CD8-positive, alpha-beta memory T cell (primary cell): ENCODE measurements around the gene CALR3. TPM values are rescaled to one million over a fixed set of nuclear protein-coding genes. Genes with fewer than 3 reads are reported as not detected.
A peak's percentile ranks its signal among the peaks of the same experiment; 100 is the strongest.
"Not testable (repeated sequence)": the region's sequence is repeated elsewhere in the genome, so short reads cannot be mapped to it uniquely, and the experiment has no call there.

Source experiments
- CTCF ChIA-PET: fragments of 350-600 bp; sonication (Branson Sonifier 250); formaldehyde crosslinking; loops from one replicate; lab custom pipeline; 2021; ENCODE audit warnings: antibody characterized with exemption; lab: Charles Lee
- POLR2A ChIA-PET: fragments of 350-600 bp; sonication (Branson Sonifier 250); formaldehyde crosslinking; loops from one replicate; lab custom pipeline; 2021; ENCODE audit warnings: antibody characterized with exemption; lab: Charles Lee
- DNase-seq, 5 donors: peaks; one replicate each; pipeline versions ENCODE4 v3.0.0 to v3.0.0-alpha.2; 2020 to 2022; ENCODE audit warnings: mixed read lengths in 1 of 5
- H3K27ac ChIP-seq: one replicate; pipeline ENCODE4 v1.7.0; 2013; ENCODE audit warnings: low read depth, mild to moderate bottlenecking, low read length, moderate library complexity
- H3K27me3 ChIP-seq: 2 replicates; pipeline ENCODE4 v1.7.0; 2013; ENCODE audit warnings: low read length, mild to moderate bottlenecking; ENCODE audit not compliant: insufficient read depth, poor library complexity, severe bottlenecking
- H3K36me3 ChIP-seq: 2 replicates; pipeline ENCODE4 v1.7.0; 2013; ENCODE audit warnings: mild to moderate bottlenecking, low read length, moderate library complexity; ENCODE audit not compliant: insufficient read depth
- H3K4me1 ChIP-seq: 2 replicates; pipeline ENCODE4 v1.7.0; 2013; ENCODE audit warnings: mild to moderate bottlenecking, low read length, moderate library complexity; ENCODE audit not compliant: insufficient read depth
- H3K4me3 ChIP-seq: 2 replicates; pipeline ENCODE4 v1.7.0; 2013; ENCODE audit warnings: mild to moderate bottlenecking, low read length
- H3K9me3 ChIP-seq: 2 replicates; pipeline ENCODE4 v1.7.0; 2013; ENCODE audit warnings: mild to moderate bottlenecking, low read length
- H3K27ac Mint-ChIP-seq, 8 donors: one replicate each; pipeline ENCODE4 v1.8.0; 2020 to 2021; ENCODE audit warnings: mixed read lengths in 8 of 8, mild to moderate bottlenecking in 6 of 8, inconsistent platforms in 3 of 8, moderate library complexity in 3 of 8
- H3K27me3 Mint-ChIP-seq, 2 donors: one replicate each; pipeline ENCODE4 v1.8.0; 2020 to 2021; ENCODE audit warnings: mixed read lengths in 2 of 2, mild to moderate bottlenecking in 1 of 2, moderate library complexity in 1 of 2
- H3K36me3 Mint-ChIP-seq, 3 donors: one replicate each; pipeline ENCODE4 v1.8.0; 2020 to 2021; ENCODE audit warnings: mixed read lengths in 3 of 3, inconsistent platforms in 1 of 3, mild to moderate bottlenecking in 1 of 3
- H3K4me1 Mint-ChIP-seq, 3 donors: one replicate each; pipeline ENCODE4 v1.8.0; 2020 to 2021; ENCODE audit warnings: mixed read lengths in 3 of 3, inconsistent platforms in 1 of 3, mild to moderate bottlenecking in 1 of 3
- H3K4me3 Mint-ChIP-seq, 7 donors: one replicate each; pipeline ENCODE4 v1.8.0; 2020 to 2021; ENCODE audit warnings: mixed read lengths in 7 of 7, mild to moderate bottlenecking in 6 of 7, moderate library complexity in 4 of 7, inconsistent platforms in 2 of 7
- H3K9me3 Mint-ChIP-seq, 5 donors: one replicate each; pipeline ENCODE4 v1.8.0; 2020 to 2022; ENCODE audit warnings: mixed read lengths in 5 of 5, mild to moderate bottlenecking in 3 of 5, moderate library complexity in 2 of 5, inconsistent platforms in 1 of 5
- polyA plus RNA-seq: library from polyadenylated mRNA; unstranded; fragments of 300-500 nt; fragmentation: Illumina TruSeq; gene quantifications from one replicate; pipeline ENCODE4 v1.2.3, GENCODE V29; 2021
- total RNA-seq, 2 experiments: library from RNA; stranded (reverse); gene quantifications; one replicate each; pipeline ENCODE4 v1.2.3, GENCODE V29; 2021

Gene CALR3
- total and polyA plus RNA-seq, 3 experiments from 2014 or later = not detected

DNA sequence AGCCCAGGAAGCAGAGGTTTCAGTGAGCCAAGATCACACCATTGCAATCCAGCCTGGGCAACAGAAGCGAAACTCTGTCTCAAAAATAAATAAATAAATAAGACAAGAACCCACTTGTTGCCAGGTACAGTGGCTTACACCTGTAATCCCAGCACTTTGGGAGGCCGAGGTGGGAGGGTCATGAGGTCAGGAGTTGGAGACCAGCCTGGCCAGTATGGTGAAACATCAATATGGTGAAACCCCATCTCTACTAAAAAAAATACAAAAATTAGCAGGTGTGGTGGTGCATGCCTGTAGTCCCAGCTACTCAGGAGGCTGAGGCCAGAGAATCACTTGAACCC lies 23.4 kb downstream of the CALR3 start:
- Histone ChIP-seq H3K4me1 (peaks cover 16% of the 10 kb centered on the region), H3K4me3 (peak overlapping the region; percentile 79), H3K27ac (peak overlapping the region; percentile 72)
- H3K9me3 ChIP-seq, DNase-seq, H3K36me3 ChIP-seq, H3K27me3 Mint-ChIP-seq, CTCF ChIA-PET, H3K9me3 Mint-ChIP-seq, H3K27me3 ChIP-seq, H3K36me3 Mint-ChIP-seq, POLR2A ChIA-PET: not testable (repeated sequence)
- Mint-ChIP-seq H3K4me1 (peaks cover 29 to 37% (median 34%) of the 10 kb centered on the region in 3 donors), H3K27ac (peak overlapping the region in 3 of 8 donors; percentile 72 to 81 (median 77)), H3K4me3 (peak overlapping the region; percentile 74 to 87 (median 79))

GRCh38 chr19:16470911-16471811 lies 24.8 kb downstream of the CALR3 start:
- ChIA-PET POLR2A (no interaction called here), CTCF (no interaction called here)
- Histone ChIP-seq H3K9me3 (no peaks in the 10 kb centered on the region), H3K27me3 (no peaks in the 10 kb centered on the region), H3K27ac (no peak overlapping the region), H3K4me3 (peak overlapping the region; percentile 50), H3K36me3 (no peaks in the 10 kb centered on the region), H3K4me1 (peaks cover 16% of the 10 kb centered on the region)
- Mint-ChIP-seq H3K4me1 (peaks cover 35 to 47% (median 41%) of the 10 kb centered on the region in 3 donors), H3K4me3 (peak overlapping the region; percentile 84 to 92 (median 89)), H3K27ac (peak overlapping the region in 7 of 8 donors; percentile 74 to 90 (median 79)), H3K27me3 (no peaks in the 10 kb centered on the region), H3K9me3 (no peaks in the 10 kb centered on the region), H3K36me3 (peaks cover 0 to 13% (median 2%) of the 10 kb centered on the region in 3 donors)
- peak in 3 of 5 donors; percentile 1 to 47 (median 23) for DNase-seq

DNA sequence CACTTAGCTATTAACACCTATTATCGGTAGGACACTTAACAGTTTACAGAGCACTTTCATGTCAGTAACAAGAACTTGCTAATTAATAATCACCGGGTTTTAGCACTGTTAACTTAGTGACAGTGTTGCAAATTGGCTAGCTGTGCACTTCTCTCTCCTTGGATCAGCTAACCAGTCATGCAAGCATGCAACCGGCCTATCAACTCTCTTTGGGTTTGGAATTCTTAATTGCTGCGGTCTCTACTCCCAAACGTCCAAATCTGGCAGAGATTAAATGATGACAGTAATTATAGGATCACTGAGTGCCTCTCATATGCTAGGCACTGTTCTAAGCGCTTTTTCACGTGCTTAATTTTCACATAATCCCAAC lies 25.4 kb downstream of the CALR3 start:
- Histone ChIP-seq H3K36me3 (no peaks in the 10 kb centered on the region), H3K4me3 (peak overlapping the region; percentile 50), H3K9me3 (no peaks in the 10 kb centered on the region), H3K27me3 (no peaks in the 10 kb centered on the region), H3K4me1 (peaks cover 16% of the 10 kb centered on the region), H3K27ac (no peak overlapping the region)
- no peak for DNase-seq
- Mint-ChIP-seq H3K4me1 (peaks cover 36 to 52% (median 43%) of the 10 kb centered on the region in 3 donors), H3K9me3 (no peaks in the 10 kb centered on the region), H3K4me3 (peak overlapping the region; percentile 84 to 92 (median 89)), H3K27me3 (no peaks in the 10 kb centered on the region), H3K27ac (peak overlapping the region in 7 of 8 donors; percentile 74 to 86 (median 79)), H3K36me3 (peaks cover 0 to 15% (median 2%) of the 10 kb centered on the region in 3 donors)
- POLR2A ChIA-PET = no interaction called here
- CTCF ChIA-PET = no interaction called here

DNA sequence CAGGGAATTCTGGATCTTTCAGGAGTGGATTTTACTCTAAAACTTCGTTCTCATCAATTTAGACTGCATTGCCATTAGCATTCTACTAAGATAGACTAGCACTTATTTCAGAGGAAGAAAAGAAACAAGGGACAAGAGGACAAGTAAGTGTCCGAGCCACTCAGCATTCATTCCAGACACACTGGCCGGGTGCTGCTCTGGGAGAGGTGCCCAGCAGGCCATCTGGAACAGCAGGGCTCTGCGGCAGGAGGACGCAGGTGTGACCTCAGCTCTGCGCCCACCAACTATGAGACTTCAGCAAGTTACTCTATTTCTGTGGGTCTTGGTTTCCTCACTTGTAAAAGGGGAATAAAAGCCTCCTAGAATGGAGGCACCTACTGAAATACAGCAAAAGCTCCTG lies 28.4 kb downstream of the CALR3 start:
- Mint-ChIP-seq H3K4me3 (peak overlapping the region in 1 of 7 donors; percentile 44), H3K9me3 (no peaks in the 10 kb centered on the region), H3K27ac (peak overlapping the region in 4 of 8 donors; percentile 7 to 65 (median 26)), H3K36me3 (peaks cover 0 to 28% (median 3%) of the 10 kb centered on the region in 3 donors), H3K27me3 (no peaks in the 10 kb centered on the region), H3K4me1 (peaks cover 51 to 79% (median 64%) of the 10 kb centered on the region in 3 donors)
- Histone ChIP-seq H3K4me3 (no peak overlapping the region), H3K27ac (no peak overlapping the region), H3K36me3 (no peaks in the 10 kb centered on the region), H3K4me1 (peaks cover 27% of the 10 kb centered on the region), H3K9me3 (no peaks in the 10 kb centered on the region), H3K27me3 (no peaks in the 10 kb centered on the region)
- ChIA-PET CTCF (no interaction called here), POLR2A (no interaction called here)
- DNase-seq = no peak

DNA sequence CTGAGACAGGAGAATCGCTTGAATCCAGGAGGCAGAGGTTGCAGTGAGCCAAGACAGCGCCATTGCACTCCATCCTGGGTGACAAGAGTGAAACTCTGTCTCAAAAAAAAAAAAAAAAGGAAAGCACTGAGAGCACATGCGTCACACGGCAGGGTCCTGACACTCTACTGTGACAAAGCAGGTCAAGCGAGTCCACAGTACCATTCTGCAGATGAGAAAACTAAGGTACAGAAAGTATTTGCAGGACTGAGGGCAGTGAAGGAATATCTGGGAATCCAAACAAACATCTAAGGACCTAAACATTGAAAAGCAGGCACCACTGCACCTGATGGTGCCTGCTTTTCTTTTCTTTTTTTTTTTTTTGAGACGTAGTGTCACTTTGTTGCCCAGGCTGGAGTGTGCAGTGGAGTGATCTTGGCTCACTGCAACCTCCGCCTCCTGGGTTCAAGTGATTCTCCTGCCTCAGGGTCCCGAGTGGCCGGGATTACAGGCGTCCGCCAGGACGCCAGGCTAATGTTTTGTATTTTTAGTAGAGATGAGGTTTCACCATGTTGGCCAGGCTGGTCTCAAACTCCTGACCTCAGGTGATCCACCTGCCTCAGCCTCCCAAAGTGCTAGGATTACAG lies 29.1 kb downstream of the CALR3 start:
- H3K9me3 Mint-ChIP-seq, H3K4me3 ChIP-seq, H3K27me3 Mint-ChIP-seq, H3K9me3 ChIP-seq, H3K36me3 ChIP-seq, DNase-seq, H3K27ac ChIP-seq, H3K4me3 Mint-ChIP-seq, POLR2A ChIA-PET, H3K27me3 ChIP-seq, CTCF ChIA-PET: not testable (repeated sequence)
- Mint-ChIP-seq H3K36me3 (peaks cover 0 to 29% (median 3%) of the 10 kb centered on the region in 3 donors), H3K4me1 (peaks cover 51 to 84% (median 65%) of the 10 kb centered on the region in 3 donors), H3K27ac (peak overlapping the region in 1 of 8 donors; percentile 65)
- peaks cover 27% of the 10 kb centered on the region for H3K4me1 ChIP-seq

GRCh38 chr19:16465239-16465638 lies 30.7 kb downstream of the CALR3 start:
- DNase-seq = no peak
- Histone ChIP-seq H3K36me3 (no peaks in the 10 kb centered on the region), H3K27ac (no peak overlapping the region), H3K9me3 (no peaks in the 10 kb centered on the region), H3K27me3 (no peaks in the 10 kb centered on the region), H3K4me3 (no peak overlapping the region), H3K4me1 (peaks cover 22% of the 10 kb centered on the region)
- Mint-ChIP-seq H3K9me3 (no peaks in the 10 kb centered on the region), H3K27me3 (no peaks in the 10 kb centered on the region), H3K4me1 (peaks cover 45 to 85% (median 62%) of the 10 kb centered on the region in 3 donors), H3K4me3 (peak overlapping the region in 1 of 7 donors; percentile 42), H3K36me3 (peaks cover 0 to 28% (median 3%) of the 10 kb centered on the region in 3 donors), H3K27ac (peak overlapping the region in 1 of 8 donors; percentile 72)
- POLR2A ChIA-PET = no interaction called here
- CTCF ChIA-PET = no interaction called here

DNA sequence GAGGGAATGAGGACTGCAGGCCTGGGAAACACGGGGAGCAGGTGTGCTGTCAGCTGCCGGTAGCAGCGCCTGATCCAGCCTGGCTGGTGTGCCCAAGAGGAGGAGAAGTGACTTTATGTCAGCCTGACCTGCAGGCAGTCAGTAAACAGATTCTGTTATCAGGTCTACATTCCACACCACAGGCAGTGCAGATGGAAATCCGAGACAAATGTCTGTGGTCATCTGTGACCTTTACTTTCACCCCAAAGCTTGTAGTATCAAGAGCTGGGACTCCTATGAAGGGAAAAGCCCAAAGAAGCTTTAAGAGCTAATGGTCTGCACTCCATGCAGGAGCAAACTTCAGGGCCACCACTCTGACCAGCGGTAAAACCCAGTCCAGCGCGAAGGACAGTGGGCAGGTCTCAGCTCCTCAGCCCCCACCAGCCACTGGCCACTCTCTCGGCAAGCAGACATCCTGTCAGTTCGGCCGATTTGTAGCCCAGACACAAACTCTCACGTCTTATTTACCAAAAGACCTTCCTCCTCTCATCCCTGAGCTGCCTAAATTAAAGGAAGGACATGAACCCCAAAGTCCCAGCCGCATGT lies 31.9 kb downstream of the CALR3 start:
- Histone ChIP-seq H3K36me3 (no peaks in the 10 kb centered on the region), H3K4me3 (no peak overlapping the region), H3K27me3 (no peaks in the 10 kb centered on the region), H3K27ac (no peak overlapping the region), H3K4me1 (peaks cover 15% of the 10 kb centered on the region), H3K9me3 (no peaks in the 10 kb centered on the region)
- Mint-ChIP-seq H3K36me3 (peaks cover 0 to 28% (median 3%) of the 10 kb centered on the region in 3 donors), H3K27me3 (no peaks in the 10 kb centered on the region), H3K9me3 (no peaks in the 10 kb centered on the region), H3K27ac (peak overlapping the region in 3 of 8 donors; percentile 15 to 85 (median 61)), H3K4me1 (peaks cover 45 to 85% (median 63%) of the 10 kb centered on the region in 3 donors), H3K4me3 (no peak overlapping the region)
- ChIA-PET CTCF (no interaction called here), POLR2A (interaction anchor here (0.6 to 0.7 kb wide), 2 partner anchors 11 to 82 kb away, joined by 3 to 4 read pairs; no protein-coding TSS in a partner anchor)
- no peak for DNase-seq
